Measurements from ENCODE around the gene ADCY2. TPM values are rescaled to one million over a fixed set of nuclear protein-coding genes. Genes with fewer than 3 reads are reported as not detected.

The ADCY2 gene
- polyA plus RNA-seq, 4 donors = 0.87 to 3.7 (median 2.2) TPM

DNA sequence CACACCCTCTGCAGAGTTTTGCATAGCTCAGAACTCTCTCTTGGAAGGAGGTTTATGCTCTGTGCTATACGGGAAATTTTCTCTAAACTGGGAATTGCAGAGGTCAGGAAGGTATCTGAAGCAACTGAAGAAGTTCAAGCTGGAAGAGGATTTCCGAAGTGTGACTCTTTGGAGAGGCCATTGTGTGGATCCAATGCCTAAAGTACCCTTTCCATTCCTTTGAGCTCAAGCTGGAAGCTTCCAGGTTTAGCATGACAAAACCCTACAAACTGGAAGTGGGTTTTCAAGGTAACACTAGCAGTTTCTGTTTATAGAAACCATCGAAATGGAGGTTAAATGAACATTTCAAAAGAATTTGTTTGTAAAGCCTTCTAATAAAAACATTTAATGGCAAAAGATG is 267.9 kb downstream of the ADCY2 start:
- DNase-seq (no peak), FAIRE-seq (no peak)
- Histone ChIP-seq H3K27me3 (ENCODE audit: control insufficient read depth in 3 of 3, insufficient read depth in 3 of 3, low read length in 3 of 3) (no peaks in the 10 kb centered on the region), H3K4me3 (ENCODE audit: low read depth in 1 of 3, low read length in 3 of 3) (no peak overlapping the region), H3K36me3 (ENCODE audit: control insufficient read depth in 3 of 3, insufficient read depth in 2 of 3, low read depth in 1 of 3, low read length in 3 of 3) (no peaks in the 10 kb centered on the region), H3K4me1 (ENCODE audit: control insufficient read depth in 3 of 3, insufficient read depth in 2 of 3, low read depth in 1 of 3, low read length in 2 of 3) (no peaks in the 10 kb centered on the region), H3K9me3 (ENCODE audit: control insufficient read depth in 2 of 2, insufficient read depth in 1 of 2, low read depth in 1 of 2, low read length in 1 of 2) (no peaks in the 10 kb centered on the region), H3K27ac (ENCODE audit: low read depth in 1 of 3, low read length in 2 of 3) (no peak overlapping the region)
- 72 to 81% (median 77%) methylated on average over 3 of the region's 3 CpGs for WGBS, 3 donors

DNA sequence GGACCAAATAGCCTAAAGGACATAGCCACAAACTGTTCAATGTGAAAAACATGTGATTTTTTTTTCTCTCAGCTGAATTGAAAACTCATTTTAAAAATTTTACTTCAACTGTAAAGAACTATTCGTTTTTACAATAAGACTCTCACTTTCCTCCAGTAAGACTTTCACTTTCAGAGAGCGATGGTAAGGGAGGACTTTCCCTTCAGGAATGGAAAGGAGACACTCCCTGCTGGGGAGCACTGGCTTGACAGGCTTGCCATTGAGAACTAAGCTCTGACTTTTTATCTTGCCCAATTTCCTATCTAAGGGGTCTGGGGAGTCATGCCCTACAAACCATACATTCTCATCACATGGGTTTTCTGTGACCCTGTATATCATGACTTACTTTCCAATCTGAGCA is 268.3 kb downstream of the ADCY2 start:
- Histone ChIP-seq H3K36me3 (ENCODE audit: control insufficient read depth in 3 of 3, insufficient read depth in 2 of 3, low read depth in 1 of 3, low read length in 3 of 3) (no peaks in the 10 kb centered on the region), H3K27me3 (ENCODE audit: control insufficient read depth in 3 of 3, insufficient read depth in 3 of 3, low read length in 3 of 3) (no peaks in the 10 kb centered on the region), H3K27ac (ENCODE audit: low read depth in 1 of 3, low read length in 2 of 3) (no peak overlapping the region), H3K9me3 (ENCODE audit: control insufficient read depth in 2 of 2, insufficient read depth in 1 of 2, low read depth in 1 of 2, low read length in 1 of 2) (no peaks in the 10 kb centered on the region), H3K4me3 (ENCODE audit: low read depth in 1 of 3, low read length in 3 of 3) (no peak overlapping the region), H3K4me1 (ENCODE audit: control insufficient read depth in 3 of 3, insufficient read depth in 2 of 3, low read depth in 1 of 3, low read length in 2 of 3) (no peaks in the 10 kb centered on the region)
- WGBS, 3 donors = 54 to 66% (median 55%) methylated on average over 2 of the region's 2 CpGs
- FAIRE-seq = no peak
- DNase-seq = no peak

DNA sequence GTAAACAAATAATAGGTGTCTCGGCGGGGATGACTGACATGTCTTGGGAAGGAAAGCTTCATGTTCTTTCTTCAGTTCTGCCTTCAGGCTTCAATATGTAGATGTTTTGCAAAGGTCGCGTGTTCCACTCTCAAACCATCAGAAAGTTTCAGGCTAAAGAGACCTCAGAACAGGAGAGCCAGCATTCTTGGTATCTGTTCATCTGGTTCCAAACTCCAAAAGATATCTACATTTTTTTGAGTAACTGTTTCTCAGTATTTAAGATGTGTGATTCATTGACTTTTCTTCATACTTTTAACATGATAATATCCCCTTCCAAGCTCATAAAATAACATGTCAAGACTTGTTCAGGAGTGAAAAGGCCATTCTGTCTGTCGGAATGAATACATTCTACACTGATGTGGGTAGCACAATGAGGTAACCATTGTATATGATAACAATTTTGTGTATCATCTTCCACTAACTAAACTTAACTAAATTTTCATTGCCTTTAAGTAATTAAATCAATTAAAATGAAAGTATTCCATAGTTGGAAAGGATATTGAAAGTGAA is 271.4 kb downstream of the ADCY2 start:
- H3K27ac ChIP-seq (ENCODE audit: low read depth in 1 of 3, low read length in 2 of 3) = no peak overlapping the region
- no peaks in the 10 kb centered on the region for H3K27me3 ChIP-seq (ENCODE audit: control insufficient read depth in 3 of 3, insufficient read depth in 3 of 3, low read length in 3 of 3)
- no peaks in the 10 kb centered on the region for H3K36me3 ChIP-seq (ENCODE audit: control insufficient read depth in 3 of 3, insufficient read depth in 2 of 3, low read depth in 1 of 3, low read length in 3 of 3)
- no peaks in the 10 kb centered on the region for H3K9me3 ChIP-seq (ENCODE audit: control insufficient read depth in 2 of 2, insufficient read depth in 1 of 2, low read depth in 1 of 2, low read length in 1 of 2)
- no peak overlapping the region for H3K4me3 ChIP-seq (ENCODE audit: low read depth in 1 of 3, low read length in 3 of 3)
- WGBS, 3 donors = 79 to 84% (median 82%) methylated on average over 5 of the region's 5 CpGs
- FAIRE-seq (no peak), DNase-seq (no peak)
- no peaks in the 10 kb centered on the region for H3K4me1 ChIP-seq (ENCODE audit: control insufficient read depth in 3 of 3, insufficient read depth in 2 of 3, low read depth in 1 of 3, low read length in 2 of 3)

DNA sequence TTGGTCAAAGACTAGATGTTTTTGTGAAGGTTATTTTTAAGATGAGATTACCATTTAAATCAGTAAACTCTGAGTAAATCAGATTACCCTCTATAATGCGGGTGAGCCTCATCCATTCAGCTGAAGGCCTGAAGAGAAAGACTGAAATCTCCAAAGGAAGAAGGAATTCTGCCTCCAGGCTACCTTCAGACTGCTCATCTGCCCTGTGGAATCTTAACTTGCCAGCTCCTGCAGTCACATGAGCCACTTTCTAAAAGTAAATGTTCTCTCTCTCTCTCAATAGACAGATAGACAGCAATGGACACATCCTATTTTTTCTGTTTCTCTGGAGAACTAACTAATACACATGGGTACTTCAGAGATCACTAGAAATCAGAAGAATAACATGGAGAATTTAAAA is 272.2 kb downstream of the ADCY2 start:
- Histone ChIP-seq H3K4me3 (ENCODE audit: low read depth in 1 of 3, low read length in 3 of 3) (no peak overlapping the region), H3K36me3 (ENCODE audit: control insufficient read depth in 3 of 3, insufficient read depth in 2 of 3, low read depth in 1 of 3, low read length in 3 of 3) (no peaks in the 10 kb centered on the region), H3K9me3 (ENCODE audit: control insufficient read depth in 2 of 2, insufficient read depth in 1 of 2, low read depth in 1 of 2, low read length in 1 of 2) (no peaks in the 10 kb centered on the region), H3K27ac (ENCODE audit: low read depth in 1 of 3, low read length in 2 of 3) (no peak overlapping the region), H3K27me3 (ENCODE audit: control insufficient read depth in 3 of 3, insufficient read depth in 3 of 3, low read length in 3 of 3) (no peaks in the 10 kb centered on the region), H3K4me1 (ENCODE audit: control insufficient read depth in 3 of 3, insufficient read depth in 2 of 3, low read depth in 1 of 3, low read length in 2 of 3) (no peaks in the 10 kb centered on the region)
- DNase-seq (no peak), FAIRE-seq (no peak)
- WGBS, 3 donors = 87 to 100% (median 90%) methylated on average over 1 of the region's 1 CpG

DNA sequence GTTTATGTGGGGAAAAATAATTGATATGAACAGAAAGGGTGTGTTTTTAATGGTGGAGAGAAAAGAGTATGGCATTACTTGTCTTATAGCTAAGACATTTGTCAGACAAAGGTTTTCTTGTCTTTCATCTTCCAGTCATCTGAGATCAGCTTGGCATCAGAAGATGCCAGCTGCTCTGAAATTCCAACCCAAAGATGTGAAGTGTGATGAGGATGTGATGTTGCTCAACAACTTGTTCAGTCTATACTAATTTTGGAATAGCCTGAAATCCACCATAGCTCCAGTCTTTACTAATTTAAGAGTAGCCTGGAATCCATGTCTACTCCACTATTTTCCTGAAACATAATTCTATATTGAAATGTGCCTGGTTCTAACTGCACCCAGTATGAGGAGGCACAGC is 272.7 kb downstream of the ADCY2 start:
- no peak overlapping the region for H3K27ac ChIP-seq (ENCODE audit: low read depth in 1 of 3, low read length in 2 of 3)
- DNase-seq = no peak
- H3K4me1 ChIP-seq (ENCODE audit: control insufficient read depth in 3 of 3, insufficient read depth in 2 of 3, low read depth in 1 of 3, low read length in 2 of 3) = no peaks in the 10 kb centered on the region
- FAIRE-seq = no peak
- H3K4me3 ChIP-seq (ENCODE audit: low read depth in 1 of 3, low read length in 3 of 3) = no peak overlapping the region
- no peaks in the 10 kb centered on the region for H3K36me3 ChIP-seq (ENCODE audit: control insufficient read depth in 3 of 3, insufficient read depth in 2 of 3, low read depth in 1 of 3, low read length in 3 of 3)
- no peaks in the 10 kb centered on the region for H3K27me3 ChIP-seq (ENCODE audit: control insufficient read depth in 3 of 3, insufficient read depth in 3 of 3, low read length in 3 of 3)
- H3K9me3 ChIP-seq (ENCODE audit: control insufficient read depth in 2 of 2, insufficient read depth in 1 of 2, low read depth in 1 of 2, low read length in 1 of 2) = no peaks in the 10 kb centered on the region

DNA sequence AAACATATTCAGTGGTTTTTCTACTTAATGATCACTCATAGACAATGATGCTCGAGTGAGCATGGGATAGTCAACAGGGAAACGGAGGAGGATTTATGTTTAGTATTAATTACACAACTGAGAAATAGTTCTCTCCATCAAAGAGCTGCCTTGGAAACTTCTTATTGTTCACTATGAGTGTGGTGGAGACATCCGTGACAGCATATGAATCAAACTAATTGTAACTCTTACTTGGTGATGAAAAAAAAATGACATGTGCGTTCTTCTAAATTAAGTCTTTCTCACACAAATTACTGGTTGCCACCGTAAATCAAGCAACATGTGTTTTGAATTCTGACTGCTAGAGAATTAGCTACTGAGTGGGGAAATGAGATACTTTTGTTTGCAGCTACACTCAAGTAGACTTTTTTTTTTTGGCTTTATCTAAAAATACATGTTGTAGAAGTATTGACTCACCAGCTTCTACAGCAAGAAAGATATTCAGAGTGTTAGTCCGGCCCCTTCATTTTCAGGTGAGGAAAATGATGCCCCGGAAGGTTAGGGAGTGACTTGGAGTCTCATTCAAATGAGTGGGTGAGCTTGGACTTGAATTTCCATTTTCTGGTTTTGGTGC is 275.5 kb downstream of the ADCY2 start:
- no peaks in the 10 kb centered on the region for H3K27me3 ChIP-seq (ENCODE audit: control insufficient read depth in 3 of 3, insufficient read depth in 3 of 3, low read length in 3 of 3)
- 73 to 83% (median 75%) methylated on average over 7 of the region's 7 CpGs for WGBS, 3 donors

DNA sequence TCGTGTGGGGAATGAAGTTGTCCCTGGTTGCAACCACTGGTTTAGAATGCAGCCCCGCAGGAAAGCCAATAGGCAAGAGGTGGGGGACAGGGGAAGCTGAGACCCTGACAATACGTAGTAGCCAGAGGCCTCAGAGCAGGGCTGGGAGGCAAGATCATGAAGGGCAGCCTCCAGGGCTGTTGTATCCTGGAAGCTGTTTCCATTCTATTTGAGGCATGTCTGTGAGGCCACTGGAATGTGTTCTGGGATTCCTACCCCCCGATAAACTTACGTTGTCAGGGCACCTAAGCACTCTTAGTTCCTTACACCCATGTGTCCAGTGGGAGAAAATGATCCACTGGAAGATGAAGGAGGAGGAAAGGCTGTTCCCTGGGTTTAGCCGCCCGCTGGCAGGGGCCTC is 277.7 kb downstream of the ADCY2 start:
- FAIRE-seq (no peak), DNase-seq (no peak)
- Histone ChIP-seq H3K4me3 (ENCODE audit: low read depth in 1 of 3, low read length in 3 of 3) (no peak overlapping the region), H3K36me3 (ENCODE audit: control insufficient read depth in 3 of 3, insufficient read depth in 2 of 3, low read depth in 1 of 3, low read length in 3 of 3) (no peaks in the 10 kb centered on the region), H3K9me3 (ENCODE audit: control insufficient read depth in 2 of 2, insufficient read depth in 1 of 2, low read depth in 1 of 2, low read length in 1 of 2) (no peaks in the 10 kb centered on the region), H3K27ac (ENCODE audit: low read depth in 1 of 3, low read length in 2 of 3) (no peak overlapping the region), H3K27me3 (ENCODE audit: control insufficient read depth in 3 of 3, insufficient read depth in 3 of 3, low read length in 3 of 3) (no peaks in the 10 kb centered on the region), H3K4me1 (ENCODE audit: control insufficient read depth in 3 of 3, insufficient read depth in 2 of 3, low read depth in 1 of 3, low read length in 2 of 3) (no peaks in the 10 kb centered on the region)
- WGBS, 3 donors = 86 to 89% (median 87%) methylated on average over 7 of the region's 7 CpGs

More for the DNA sequence above, 275.5 kb downstream of the ADCY2 start:
- DNase-seq (no peak), FAIRE-seq (no peak)
- Histone ChIP-seq H3K27ac (ENCODE audit: low read depth in 1 of 3, low read length in 2 of 3) (no peak overlapping the region), H3K4me3 (ENCODE audit: low read depth in 1 of 3, low read length in 3 of 3) (no peak overlapping the region), H3K4me1 (ENCODE audit: control insufficient read depth in 3 of 3, insufficient read depth in 2 of 3, low read depth in 1 of 3, low read length in 2 of 3) (no peaks in the 10 kb centered on the region), H3K9me3 (ENCODE audit: control insufficient read depth in 2 of 2, insufficient read depth in 1 of 2, low read depth in 1 of 2, low read length in 1 of 2) (no peaks in the 10 kb centered on the region), H3K36me3 (ENCODE audit: control insufficient read depth in 3 of 3, insufficient read depth in 2 of 3, low read depth in 1 of 3, low read length in 3 of 3) (no peaks in the 10 kb centered on the region)

DNA sequence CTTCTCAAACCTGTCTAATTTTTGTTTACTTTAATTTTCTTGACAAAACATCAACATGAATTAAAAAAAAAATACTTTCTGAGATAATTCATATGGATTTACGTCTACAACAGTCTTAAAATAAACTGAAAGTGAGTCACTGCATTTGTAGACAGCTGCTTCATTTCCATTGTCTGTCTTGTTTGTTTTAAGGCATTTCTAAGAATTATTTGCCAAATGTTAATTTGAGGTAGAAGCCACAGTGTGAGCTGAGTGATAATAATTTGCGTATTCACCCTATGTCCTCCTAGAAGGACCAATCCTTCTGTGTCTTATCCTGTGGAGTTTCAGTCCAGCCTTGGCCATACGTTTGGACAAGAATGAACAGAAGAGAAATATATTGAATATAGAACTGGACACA is 280.5 kb downstream of the ADCY2 start:
- DNase-seq = no peak
- no peaks in the 10 kb centered on the region for H3K9me3 ChIP-seq (ENCODE audit: control insufficient read depth in 2 of 2, insufficient read depth in 1 of 2, low read depth in 1 of 2, low read length in 1 of 2)
- no peaks in the 10 kb centered on the region for H3K36me3 ChIP-seq (ENCODE audit: control insufficient read depth in 3 of 3, insufficient read depth in 2 of 3, low read depth in 1 of 3, low read length in 3 of 3)
- FAIRE-seq = no peak
- no peaks in the 10 kb centered on the region for H3K4me1 ChIP-seq (ENCODE audit: control insufficient read depth in 3 of 3, insufficient read depth in 2 of 3, low read depth in 1 of 3, low read length in 2 of 3)
- WGBS, 3 donors = 62 to 68% (median 67%) methylated on average over 3 of the region's 3 CpGs
- no peak overlapping the region for H3K27ac ChIP-seq (ENCODE audit: low read depth in 1 of 3, low read length in 2 of 3)
- H3K27me3 ChIP-seq (ENCODE audit: control insufficient read depth in 3 of 3, insufficient read depth in 3 of 3, low read length in 3 of 3) = no peaks in the 10 kb centered on the region
- H3K4me3 ChIP-seq (ENCODE audit: low read depth in 1 of 3, low read length in 3 of 3) = no peak overlapping the region

DNA sequence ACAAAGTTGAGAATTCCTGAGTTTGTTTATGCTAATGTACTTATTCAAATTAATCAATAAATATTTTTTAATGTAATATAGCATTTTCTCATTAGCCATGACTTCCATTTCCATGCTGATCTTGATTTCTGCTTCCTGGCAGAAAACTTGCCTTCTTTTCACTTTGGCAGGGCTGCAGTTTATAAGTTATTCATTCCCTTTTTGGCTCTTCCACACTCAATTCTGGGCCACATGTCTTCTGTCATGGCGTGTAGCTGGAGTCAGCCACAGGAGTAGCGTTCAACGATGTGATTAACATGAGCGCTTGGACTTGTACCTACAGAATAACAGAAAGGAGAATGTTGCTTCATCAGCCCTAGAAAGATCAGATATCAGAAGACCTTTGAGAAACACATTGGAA is 282.1 kb downstream of the ADCY2 start:
- no peaks in the 10 kb centered on the region for H3K36me3 ChIP-seq (ENCODE audit: control insufficient read depth in 3 of 3, insufficient read depth in 2 of 3, low read depth in 1 of 3, low read length in 3 of 3)
- no peak overlapping the region for H3K4me3 ChIP-seq (ENCODE audit: low read depth in 1 of 3, low read length in 3 of 3)
- DNase-seq (no peak), FAIRE-seq (no peak)
- 67 to 82% (median 74%) methylated on average over 4 of the region's 4 CpGs for WGBS, 3 donors
- no peaks in the 10 kb centered on the region for H3K9me3 ChIP-seq (ENCODE audit: control insufficient read depth in 2 of 2, insufficient read depth in 1 of 2, low read depth in 1 of 2, low read length in 1 of 2)
- no peaks in the 10 kb centered on the region for H3K27me3 ChIP-seq (ENCODE audit: control insufficient read depth in 3 of 3, insufficient read depth in 3 of 3, low read length in 3 of 3)
- no peak overlapping the region for H3K27ac ChIP-seq (ENCODE audit: low read depth in 1 of 3, low read length in 2 of 3)
- H3K4me1 ChIP-seq (ENCODE audit: control insufficient read depth in 3 of 3, insufficient read depth in 2 of 3, low read depth in 1 of 3, low read length in 2 of 3) = no peaks in the 10 kb centered on the region
